ENCODE data around the gene TLL2. TPM values are rescaled to one million over a fixed set of nuclear protein-coding genes. Genes with fewer than 3 reads are reported as not detected.

The TLL2 gene
- polyA plus RNA-seq, 3 donors from 2014 or later = not detected

- Mint-ChIP-seq H3K4me1 (peaks cover 0 to 6% of the 10 kb centered on the region in 2 donors), H3K36me3 (peaks cover 19 to 55% (median 30%) of the 10 kb centered on the region in 3 donors), H3K27me3 (ENCODE audit: low read depth in 3 of 3) (no peaks in the 10 kb centered on the region), H3K27ac (peak overlapping the region in 1 of 6 donors; percentile 66), H3K4me3 (no peak overlapping the region), H3K9me3 (no peaks in the 10 kb centered on the region)
- DNase-seq = no peak
Observed at GRCh38 chr10:96524741-96525140, 11.0 kb upstream of the TLL2 start.

- no peak for DNase-seq
- no peak overlapping the region for H3K27ac Mint-ChIP-seq
- no peaks in the 10 kb centered on the region for H3K9me3 Mint-ChIP-seq
- H3K4me3 Mint-ChIP-seq = no peak overlapping the region
- peaks cover 1 to 13% (median 6%) of the 10 kb centered on the region in 3 donors for H3K27me3 Mint-ChIP-seq (ENCODE audit: low read depth in 3 of 3)
- H3K4me1 Mint-ChIP-seq = peaks cover 18 to 19% of the 10 kb centered on the region in 2 donors
- peaks cover 15 to 33% (median 15%) of the 10 kb centered on the region in 3 donors for H3K36me3 Mint-ChIP-seq
Observed at GRCh38 chr10:96517284-96517683, 3.6 kb upstream of the TLL2 start.

GRCh38 chr10:96516337-96516736 is 2.6 kb upstream of the TLL2 start:
- peak overlapping the region in 1 of 5 donors; percentile 6 for H3K4me3 Mint-ChIP-seq
- peaks cover 4 to 17% (median 11%) of the 10 kb centered on the region in 3 donors for H3K27me3 Mint-ChIP-seq (ENCODE audit: low read depth in 3 of 3)
- DNase-seq = no peak
- H3K4me1 Mint-ChIP-seq = peaks cover 23 to 25% of the 10 kb centered on the region in 2 donors
- peaks cover 8 to 26% (median 8%) of the 10 kb centered on the region in 3 donors for H3K36me3 Mint-ChIP-seq
- no peak overlapping the region for H3K27ac Mint-ChIP-seq
- no peaks in the 10 kb centered on the region for H3K9me3 Mint-ChIP-seq

GRCh38 chr10:96513305-96513697 is 425 bp downstream of the TLL2 start:
- Mint-ChIP-seq H3K4me1 (peaks cover 23 to 25% of the 10 kb centered on the region in 2 donors), H3K9me3 (no peaks in the 10 kb centered on the region), H3K27me3 (ENCODE audit: low read depth in 3 of 3) (peaks cover 4 to 17% (median 11%) of the 10 kb centered on the region in 3 donors), H3K36me3 (peaks cover 0 to 2% (median 0%) of the 10 kb centered on the region in 3 donors), H3K27ac (no peak overlapping the region), H3K4me3 (peak overlapping the region; percentile 78 to 87 (median 85))
- DNase-seq = no peak

- no peaks in the 10 kb centered on the region for H3K9me3 Mint-ChIP-seq
- H3K27me3 Mint-ChIP-seq (ENCODE audit: low read depth in 3 of 3) = peaks cover 5 to 17% (median 11%) of the 10 kb centered on the region in 3 donors
- H3K36me3 Mint-ChIP-seq = no peaks in the 10 kb centered on the region
- H3K4me3 Mint-ChIP-seq = peak overlapping the region; percentile 78 to 87 (median 85)
- peak overlapping the region in 1 of 6 donors; percentile 4 for H3K27ac Mint-ChIP-seq
- peak in 1 of 3 donors; percentile 10 for DNase-seq
- peaks cover 23 to 25% of the 10 kb centered on the region in 2 donors for H3K4me1 Mint-ChIP-seq
Observed at GRCh38 chr10:96512524-96513304, 1.0 kb downstream of the TLL2 start.

- peak in 1 of 3 donors; percentile 5 for DNase-seq
- Mint-ChIP-seq H3K4me1 (peaks cover 23 to 25% of the 10 kb centered on the region in 2 donors), H3K27me3 (ENCODE audit: low read depth in 3 of 3) (peaks cover 6 to 17% (median 7%) of the 10 kb centered on the region in 3 donors), H3K36me3 (peaks cover 0 to 3% (median 0%) of the 10 kb centered on the region in 3 donors), H3K27ac (no peak overlapping the region), H3K4me3 (peak overlapping the region in 2 of 5 donors; percentile 25 to 78), H3K9me3 (no peaks in the 10 kb centered on the region)
Observed at GRCh38 chr10:96511044-96511945, 2.4 kb downstream of the TLL2 start.

- H3K4me1 Mint-ChIP-seq = peaks cover 15 to 17% of the 10 kb centered on the region in 2 donors
- H3K36me3 Mint-ChIP-seq = peaks cover 0 to 3% (median 0%) of the 10 kb centered on the region in 3 donors
- DNase-seq = no peak
- H3K9me3 Mint-ChIP-seq = no peaks in the 10 kb centered on the region
- H3K27me3 Mint-ChIP-seq (ENCODE audit: low read depth in 3 of 3) = peaks cover 4 to 13% (median 6%) of the 10 kb centered on the region in 3 donors
- H3K4me3 Mint-ChIP-seq = no peak overlapping the region
- H3K27ac Mint-ChIP-seq = no peak overlapping the region
Observed at GRCh38 chr10:96509017-96509641, 4.6 kb downstream of the TLL2 start.

- H3K9me3 Mint-ChIP-seq = no peaks in the 10 kb centered on the region
- H3K4me1 Mint-ChIP-seq = peaks cover 3% of the 10 kb centered on the region in 2 donors
- peaks cover 3 to 12% (median 5%) of the 10 kb centered on the region in 3 donors for H3K27me3 Mint-ChIP-seq (ENCODE audit: low read depth in 3 of 3)
- H3K36me3 Mint-ChIP-seq = peaks cover 0 to 3% (median 0%) of the 10 kb centered on the region in 3 donors
- DNase-seq = no peak
- H3K4me3 Mint-ChIP-seq = no peak overlapping the region
- no peak overlapping the region for H3K27ac Mint-ChIP-seq
Observed at GRCh38 chr10:96507044-96507443, 6.7 kb downstream of the TLL2 start.

GRCh38 chr10:96505150-96506136 is 8.3 kb downstream of the TLL2 start:
- no peaks in the 10 kb centered on the region for H3K4me1 Mint-ChIP-seq
- no peaks in the 10 kb centered on the region for H3K9me3 Mint-ChIP-seq
- H3K27me3 Mint-ChIP-seq (ENCODE audit: low read depth in 3 of 3) = peaks cover 2 to 9% (median 4%) of the 10 kb centered on the region in 3 donors
- H3K4me3 Mint-ChIP-seq = no peak overlapping the region
- peaks cover 0 to 3% (median 0%) of the 10 kb centered on the region in 3 donors for H3K36me3 Mint-ChIP-seq
- DNase-seq = no peak
- no peak overlapping the region for H3K27ac Mint-ChIP-seq

- Mint-ChIP-seq H3K9me3 (no peaks in the 10 kb centered on the region), H3K27me3 (ENCODE audit: low read depth in 3 of 3) (peaks cover 2 to 9% (median 7%) of the 10 kb centered on the region in 3 donors), H3K36me3 (peaks cover 0 to 3% (median 0%) of the 10 kb centered on the region in 3 donors), H3K27ac (no peak overlapping the region), H3K4me1 (no peaks in the 10 kb centered on the region), H3K4me3 (no peak overlapping the region)
- no peak for DNase-seq
Observed at GRCh38 chr10:96502561-96503282, 11.0 kb downstream of the TLL2 start.

- Mint-ChIP-seq H3K27ac (no peak overlapping the region), H3K9me3 (no peaks in the 10 kb centered on the region), H3K36me3 (no peaks in the 10 kb centered on the region), H3K4me1 (no peaks in the 10 kb centered on the region), H3K4me3 (no peak overlapping the region), H3K27me3 (ENCODE audit: low read depth in 3 of 3) (peaks cover 0 to 9% (median 9%) of the 10 kb centered on the region in 3 donors)
- DNase-seq = no peak
Observed at GRCh38 chr10:96501985-96502384, 11.7 kb downstream of the TLL2 start.

- no peak overlapping the region for H3K27ac Mint-ChIP-seq
- no peak overlapping the region for H3K4me3 Mint-ChIP-seq
- no peaks in the 10 kb centered on the region for H3K36me3 Mint-ChIP-seq
- no peak for DNase-seq
- peaks cover 0 to 14% (median 9%) of the 10 kb centered on the region in 3 donors for H3K27me3 Mint-ChIP-seq (ENCODE audit: low read depth in 3 of 3)
- H3K4me1 Mint-ChIP-seq = no peaks in the 10 kb centered on the region
- no peaks in the 10 kb centered on the region for H3K9me3 Mint-ChIP-seq
Observed at GRCh38 chr10:96500519-96500918, 13.2 kb downstream of the TLL2 start.

All from immature natural killer cell (primary cell).